ENCODE data around the gene TSPAN13.
A peak's percentile ranks its signal among the peaks of the same experiment; 100 is the strongest.

The TSPAN13 gene

DNA sequence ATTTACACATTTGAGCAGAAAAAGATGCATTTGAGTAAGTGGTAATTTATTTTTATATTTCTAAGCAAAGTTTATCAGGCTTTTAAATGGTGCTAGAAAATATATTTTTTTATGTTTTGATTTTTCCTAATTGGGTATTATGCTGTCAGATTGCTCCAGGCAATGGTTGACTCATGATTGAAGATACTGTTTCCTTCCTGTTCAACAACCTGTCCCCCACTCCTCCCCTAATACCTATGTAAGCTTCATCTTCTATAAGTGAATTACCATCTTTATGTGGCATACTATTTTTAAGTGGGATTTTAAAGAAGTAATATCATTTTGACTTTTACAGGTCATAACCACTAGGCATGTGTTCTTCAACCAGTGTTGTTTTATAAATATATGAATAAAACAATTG is 21.4 kb downstream of the TSPAN13 start:
- no peak for DNase-seq (ENCODE audit: low spot score)

- no peak for DNase-seq (ENCODE audit: low spot score)
Observed at GRCh38 chr7:16776053-16776452, 22.5 kb downstream of the TSPAN13 start.

- no peak for DNase-seq (ENCODE audit: low spot score)
Observed at GRCh38 chr7:16778476-16778875, 24.9 kb downstream of the TSPAN13 start.

- no peak for DNase-seq (ENCODE audit: low spot score)
Observed at GRCh38 chr7:16779051-16779450, 25.5 kb downstream of the TSPAN13 start.

- no peak for DNase-seq (ENCODE audit: low spot score)
Observed at GRCh38 chr7:16780596-16780995, 27.0 kb downstream of the TSPAN13 start.

- no peak for DNase-seq (ENCODE audit: low spot score)
Observed at GRCh38 chr7:16785321-16785720, 31.8 kb downstream of the TSPAN13 start.

DNA sequence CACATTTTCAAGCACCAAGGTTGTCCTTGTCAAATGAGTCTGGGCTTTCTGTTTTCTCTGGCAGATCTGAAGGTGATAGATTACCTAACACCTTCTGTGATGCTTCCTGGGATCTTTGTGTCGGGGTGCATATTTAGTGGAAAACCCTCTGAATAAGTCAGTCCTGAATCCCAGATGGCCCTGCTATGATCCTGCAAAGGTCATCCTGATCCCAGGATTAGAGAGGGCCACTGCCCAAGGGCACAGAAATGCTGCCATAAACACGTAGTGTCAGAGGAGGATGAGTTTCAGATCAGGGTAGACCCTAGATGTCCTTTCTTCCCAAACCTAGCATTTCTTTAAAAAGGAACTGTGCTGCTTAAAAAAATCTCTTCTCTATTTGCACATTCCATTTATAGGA is 32.3 kb downstream of the TSPAN13 start:
- DNase-seq (ENCODE audit: low spot score) = no peak

DNA sequence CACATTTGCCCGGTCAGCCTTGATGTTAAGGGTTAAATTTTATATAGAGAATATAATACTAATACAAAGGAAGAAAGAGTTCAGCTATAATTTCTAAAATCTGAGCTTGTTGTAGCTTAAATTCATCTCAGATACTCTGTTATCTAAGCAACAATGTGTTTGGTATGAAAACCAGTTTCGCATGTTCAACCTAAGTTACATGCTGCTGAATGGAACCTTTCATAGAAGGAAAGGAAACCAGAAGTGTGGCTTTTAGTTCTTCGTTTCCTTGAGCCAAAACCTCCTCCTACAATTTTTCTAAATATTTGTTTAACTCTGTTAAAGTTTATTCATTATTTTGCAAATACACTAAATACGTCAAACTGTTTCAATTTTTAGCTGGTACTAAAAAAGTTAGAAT is 32.7 kb downstream of the TSPAN13 start:
- DNase-seq (ENCODE audit: low spot score) = no peak

GRCh38 chr7:16787127-16787526 is 33.6 kb downstream of the TSPAN13 start:
- DNase-seq (ENCODE audit: low spot score) = no peak

DNA sequence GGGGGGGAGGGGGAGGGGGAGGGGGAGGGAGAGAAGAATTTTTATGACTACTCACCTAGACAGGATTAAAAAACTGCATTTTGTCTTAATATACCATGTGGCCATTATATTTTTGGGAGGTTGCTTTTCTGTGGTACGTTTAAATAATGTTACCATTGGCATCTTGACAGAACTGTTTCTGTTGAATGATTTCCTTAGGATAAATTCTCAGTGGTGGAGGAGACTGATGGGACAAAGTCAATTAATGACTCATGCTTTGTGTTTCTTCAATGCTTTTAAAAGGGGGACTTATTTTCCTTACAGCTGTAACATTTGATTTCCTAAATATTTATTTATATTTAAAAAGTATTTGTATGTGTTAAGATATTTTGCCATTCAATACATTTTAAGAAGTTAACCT is 37.5 kb downstream of the TSPAN13 start:
- DNase-seq (ENCODE audit: low spot score) = no peak

- DNase-seq (ENCODE audit: low spot score) = no peak
Observed at GRCh38 chr7:16791905-16792698, 38.5 kb downstream of the TSPAN13 start.

GRCh38 chr7:16794986-16795385 is 41.4 kb downstream of the TSPAN13 start:
- DNase-seq (ENCODE audit: low spot score) = no peak

DNA sequence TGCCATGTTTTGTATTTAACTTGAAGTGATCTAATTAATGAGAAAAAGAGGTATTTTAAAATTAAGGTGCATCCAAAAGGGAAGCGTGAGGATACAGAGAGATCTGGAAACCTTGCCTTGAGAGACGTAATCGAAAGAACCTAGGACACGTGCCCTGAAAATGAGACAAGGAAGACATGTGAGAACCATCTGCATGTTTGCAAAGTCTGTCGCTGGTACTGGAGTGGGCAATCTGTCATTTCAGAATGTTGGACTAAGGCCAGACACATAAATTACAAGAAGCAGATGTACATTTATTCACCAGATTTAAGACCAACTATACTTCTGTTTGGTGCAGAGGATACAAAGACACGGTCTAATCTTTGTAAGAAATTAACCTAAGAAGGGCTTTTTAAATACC is 42.1 kb downstream of the TSPAN13 start:
- DNase-seq (ENCODE audit: low spot score) = no peak

DNA sequence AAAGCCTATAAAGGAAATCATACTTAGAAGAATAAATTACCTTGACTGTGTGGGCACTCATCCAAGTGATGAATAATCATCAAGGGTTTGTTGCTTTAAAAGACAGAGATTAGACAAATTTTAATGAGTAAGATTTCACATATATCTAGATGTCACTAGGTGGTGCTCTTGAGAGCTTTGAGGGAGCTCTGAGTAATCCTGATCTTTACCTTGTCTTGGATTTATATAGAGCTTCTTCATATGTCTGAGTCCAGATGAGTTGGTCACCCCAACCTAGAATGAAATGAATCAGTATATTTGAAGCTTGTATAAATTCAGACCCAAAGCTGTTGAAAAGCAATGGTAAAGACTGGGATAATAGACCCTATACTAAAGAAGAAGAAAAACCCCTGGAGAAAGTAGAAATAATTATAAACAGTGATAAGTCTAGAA is 47.6 kb downstream of the TSPAN13 start:
- peak; percentile 61 for DNase-seq (ENCODE audit: low spot score)

GRCh38 chr7:16801579-16801978 is 48.0 kb downstream of the TSPAN13 start:
- no peak for DNase-seq (ENCODE audit: low spot score)

GRCh38 chr7:16803125-16803524 is 49.6 kb downstream of the TSPAN13 start:
- no peak for DNase-seq (ENCODE audit: low spot score)

DNA sequence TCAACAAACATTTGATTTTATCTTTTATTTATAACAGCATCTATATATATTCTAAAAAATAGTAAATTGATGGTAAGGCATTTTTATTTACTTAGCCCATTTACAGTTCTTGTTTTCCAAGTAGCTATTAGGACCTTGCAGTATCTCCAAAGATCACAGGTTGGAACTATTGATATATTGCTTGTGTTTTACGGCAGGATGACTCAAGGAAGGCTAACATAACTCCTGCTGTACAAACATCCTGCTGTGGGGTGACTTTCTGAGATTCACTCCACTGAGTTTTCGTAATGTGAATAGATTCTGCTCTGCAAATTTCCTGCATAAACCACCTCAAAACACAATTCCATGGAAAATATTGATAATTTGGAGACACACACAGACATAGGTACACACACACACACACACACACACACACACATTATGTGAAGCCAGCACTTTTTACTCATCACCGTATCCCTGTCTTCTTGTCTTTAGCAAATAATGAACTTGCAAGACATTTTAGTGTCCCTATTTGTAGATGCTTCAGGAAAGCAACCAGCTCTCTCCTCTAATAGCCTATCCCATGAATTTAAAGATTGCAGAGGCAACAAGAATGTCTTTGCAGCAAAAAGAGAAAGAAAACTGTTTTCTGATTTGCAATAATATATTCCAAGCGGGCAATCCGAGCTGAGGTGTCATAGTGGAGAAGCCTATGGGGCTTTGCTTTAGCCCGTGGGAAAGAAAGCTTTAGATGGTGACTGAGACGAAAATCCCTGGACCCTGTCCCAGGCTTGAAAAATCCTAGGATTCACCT is 50.5 kb downstream of the TSPAN13 start:
- no peak for DNase-seq (ENCODE audit: low spot score)

DNA sequence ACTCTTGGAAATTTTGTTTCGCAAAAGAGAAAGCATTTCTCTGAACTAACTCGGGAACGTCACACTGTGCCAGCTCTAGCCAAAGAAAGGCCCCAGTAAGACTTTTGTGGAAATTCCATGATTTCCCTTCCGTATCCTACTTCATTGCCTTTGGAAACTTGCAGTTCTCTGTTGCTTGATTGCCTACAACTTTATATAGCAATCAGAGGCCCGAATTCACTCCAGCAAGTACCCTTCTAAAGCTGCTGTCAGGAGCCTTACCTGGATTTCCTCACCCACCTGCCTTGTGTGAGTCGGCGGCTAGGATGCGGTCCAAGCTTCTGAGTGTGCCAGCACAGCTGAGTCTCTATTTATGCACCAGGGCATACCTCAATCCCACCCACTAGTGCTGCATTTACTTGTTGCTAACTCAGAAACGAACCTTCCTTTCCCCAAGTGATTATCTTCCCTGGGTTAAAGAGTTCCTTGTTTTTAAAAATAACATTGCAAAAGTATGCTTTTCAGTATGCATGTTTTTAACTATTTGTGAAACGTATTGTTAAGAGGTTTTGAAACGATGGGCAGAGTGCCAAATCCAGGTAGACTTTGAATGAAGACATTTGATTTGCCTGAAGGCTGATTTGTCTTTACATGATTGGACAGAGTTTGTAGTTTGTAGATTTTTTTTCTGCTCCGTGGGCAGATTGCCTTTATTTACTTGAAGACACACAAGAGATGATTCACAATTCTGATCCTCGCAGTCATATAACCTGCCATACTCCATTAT is 51.3 kb downstream of the TSPAN13 start, which contains the start of gene AGR2:
AGR2 (minus strand) TSS at position 326 of the 766 bp plus-strand sequence. CDS start 3,203 bp downstream, outside the sequence.
- no peak for DNase-seq (ENCODE audit: low spot score)

DNA sequence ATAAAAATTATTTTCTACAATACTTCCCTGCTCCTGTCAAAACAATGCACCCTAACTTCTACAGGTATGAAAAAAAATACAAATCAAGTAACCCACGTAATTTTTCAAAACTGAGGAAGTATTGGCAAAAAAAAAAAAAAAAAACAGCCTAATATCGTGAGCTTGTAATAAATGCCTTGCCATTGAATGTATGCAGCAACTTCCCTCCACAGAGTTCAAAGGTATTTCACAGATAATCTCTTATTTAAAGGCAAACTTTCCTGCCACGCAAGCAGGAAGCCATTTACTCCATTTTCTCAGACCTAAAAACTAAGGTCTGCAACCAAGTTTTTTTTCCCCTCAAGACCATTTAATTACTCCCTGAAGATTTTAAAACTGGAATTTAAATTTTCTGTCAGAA is 51.9 kb downstream of the TSPAN13 start:
- no peak for DNase-seq (ENCODE audit: low spot score)

DNA sequence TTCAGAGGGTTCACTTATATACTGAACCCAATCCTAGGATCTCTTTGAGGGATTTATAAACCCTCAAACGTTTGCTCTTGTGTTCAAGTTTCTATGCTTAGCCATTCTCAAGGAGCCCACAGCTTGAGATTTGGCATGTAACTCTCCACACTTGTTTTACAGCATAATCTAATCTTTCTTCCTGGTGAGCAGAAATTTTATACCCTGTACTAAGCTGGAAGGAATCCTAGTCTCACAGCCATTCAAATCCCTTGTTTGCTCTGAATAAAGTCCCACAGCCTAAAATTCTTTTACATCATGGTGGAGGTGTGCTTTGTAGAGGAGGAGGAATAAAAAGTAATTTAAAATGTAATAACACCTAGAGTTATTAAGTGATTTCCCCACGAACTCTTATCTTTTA is 56.6 kb downstream of the TSPAN13 start:
- DNase-seq (ENCODE audit: low spot score) = no peak

GRCh38 chr7:16810573-16810972 is 57.0 kb downstream of the TSPAN13 start:
- no peak for DNase-seq (ENCODE audit: low spot score)

DNA sequence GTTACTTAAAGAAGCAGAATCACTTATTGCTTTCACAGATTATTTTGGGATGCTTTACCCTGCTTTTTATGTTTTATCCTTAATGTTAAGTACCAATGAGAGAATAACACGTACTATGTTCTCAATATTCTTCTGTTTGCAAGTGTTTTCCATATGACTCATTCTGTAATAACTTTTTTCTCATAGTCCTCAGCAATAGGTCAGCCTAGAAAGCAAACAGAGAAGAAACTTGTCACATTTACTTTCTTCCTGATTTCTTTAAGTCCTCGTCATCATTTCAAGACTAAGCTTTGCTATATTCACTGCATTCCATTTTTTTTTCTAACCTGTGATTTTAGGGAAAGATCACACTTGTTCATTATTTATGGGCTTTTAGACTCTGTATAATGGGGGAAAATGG is 58.0 kb downstream of the TSPAN13 start:
- DNase-seq (ENCODE audit: low spot score) = no peak
